ENCODE results near the gene NOL11. TPM values are rescaled to one million over a fixed set of nuclear protein-coding genes. Genes with fewer than 3 reads are reported as not detected.

Gene NOL11
- total and polyA plus RNA-seq, 11 donors: 18.1 to 34.0 (median 22.6) TPM

DNA sequence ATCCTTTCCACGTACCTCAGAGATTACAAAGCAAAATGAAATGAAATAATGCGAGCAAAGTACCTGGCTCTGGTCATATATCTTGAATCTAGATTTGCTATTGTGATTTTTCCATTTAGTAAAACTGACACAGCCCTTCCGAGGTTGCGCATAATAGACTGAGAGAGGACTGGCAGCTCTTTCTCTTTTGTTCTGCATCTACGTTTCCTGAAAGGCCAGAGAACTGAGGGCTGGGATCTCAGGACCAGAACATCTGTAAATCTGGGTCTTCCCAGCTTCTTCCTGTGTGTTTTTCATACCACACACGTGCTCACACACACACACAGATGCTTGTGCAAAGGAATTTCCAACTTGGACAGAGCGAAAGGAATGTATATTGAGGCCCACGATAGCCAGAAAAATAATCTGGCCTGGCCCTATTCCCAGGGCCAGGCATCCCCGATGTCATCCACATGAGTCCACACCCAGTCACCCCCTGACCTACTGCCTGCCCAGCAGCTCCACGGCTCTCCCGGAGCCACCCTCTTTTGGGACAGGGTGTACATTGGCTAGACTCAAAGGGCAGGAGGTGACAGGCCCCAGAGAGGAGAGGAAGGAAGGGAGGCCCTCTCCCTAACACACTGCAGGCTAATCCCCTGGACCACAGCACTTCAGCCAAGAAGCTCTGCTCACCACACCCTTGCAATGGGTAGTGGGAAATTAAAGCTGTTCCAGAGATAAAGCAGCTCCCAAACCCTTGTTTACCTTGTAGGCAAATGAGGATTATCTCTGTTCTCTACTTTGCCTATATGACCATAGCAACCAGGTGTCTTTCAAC lies 41.8 kb downstream of the NOL11 start:
- H3K4me3 ChIP-seq: no peak overlapping the region
- H3K4me1 ChIP-seq: peaks cover 0 to 10% (median 3%) of the 10 kb centered on the region in 12 donors
- H3K27ac ChIP-seq: peak overlapping the region in 9 of 12 donors; percentile 5 to 68 (median 46)
- H3K27me3 ChIP-seq: no peaks in the 10 kb centered on the region
- H3K36me3 ChIP-seq: no peaks in the 10 kb centered on the region
- TF ChIP-seq, protein P1, sequence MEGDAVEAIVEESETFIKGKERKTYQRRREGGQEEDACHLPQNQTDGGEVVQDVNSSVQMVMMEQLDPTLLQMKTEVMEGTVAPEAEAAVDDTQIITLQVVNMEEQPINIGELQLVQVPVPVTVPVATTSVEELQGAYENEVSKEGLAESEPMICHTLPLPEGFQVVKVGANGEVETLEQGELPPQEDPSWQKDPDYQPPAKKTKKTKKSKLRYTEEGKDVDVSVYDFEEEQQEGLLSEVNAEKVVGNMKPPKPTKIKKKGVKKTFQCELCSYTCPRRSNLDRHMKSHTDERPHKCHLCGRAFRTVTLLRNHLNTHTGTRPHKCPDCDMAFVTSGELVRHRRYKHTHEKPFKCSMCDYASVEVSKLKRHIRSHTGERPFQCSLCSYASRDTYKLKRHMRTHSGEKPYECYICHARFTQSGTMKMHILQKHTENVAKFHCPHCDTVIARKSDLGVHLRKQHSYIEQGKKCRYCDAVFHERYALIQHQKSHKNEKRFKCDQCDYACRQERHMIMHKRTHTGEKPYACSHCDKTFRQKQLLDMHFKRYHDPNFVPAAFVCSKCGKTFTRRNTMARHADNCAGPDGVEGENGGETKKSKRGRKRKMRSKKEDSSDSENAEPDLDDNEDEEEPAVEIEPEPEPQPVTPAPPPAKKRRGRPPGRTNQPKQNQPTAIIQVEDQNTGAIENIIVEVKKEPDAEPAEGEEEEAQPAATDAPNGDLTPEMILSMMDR (IDR thresholded peaks at IDR 0.05): no peak
- TF ChIP-seq POLR2A (IDR thresholded peaks at IDR 0.05): no peak
- no peaks in the 10 kb centered on the region for H3K9me3 ChIP-seq
- ATAC-seq (peak; percentile 94 to 97 (median 94)), DNase-seq (peak; percentile 27 to 78 (median 50))
- WGBS, 4 donors: 27 to 39% (median 32%) methylated on average over 11 of the region's 11 CpGs
- intact Hi-C loops (cut with DNase I): no loop called here

DNA sequence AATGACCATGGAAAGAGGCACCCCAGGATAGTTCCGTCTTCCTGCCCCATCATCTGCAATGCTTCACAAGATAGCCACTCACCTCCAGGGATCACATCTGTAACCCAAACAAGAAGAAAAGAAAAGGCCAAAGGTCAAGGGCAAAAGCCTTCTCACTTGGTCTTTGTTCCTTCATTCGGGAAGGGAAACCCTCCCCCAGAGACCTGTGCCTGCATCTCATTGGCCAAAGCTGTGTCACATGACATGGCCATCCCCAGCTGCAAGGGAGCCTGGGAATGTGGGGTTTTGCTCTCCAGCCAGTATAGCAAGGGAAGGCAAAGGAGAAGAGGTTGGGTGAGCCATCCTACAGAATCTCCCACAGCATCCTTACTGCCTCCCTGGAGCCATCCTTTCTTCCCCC lies 47.9 kb downstream of the NOL11 start:
- Histone ChIP-seq H3K9me3 (no peaks in the 10 kb centered on the region), H3K27ac (no peak overlapping the region), H3K4me1 (no peaks in the 10 kb centered on the region), H3K27me3 (no peaks in the 10 kb centered on the region), H3K4me3 (no peak overlapping the region), H3K36me3 (no peaks in the 10 kb centered on the region)
- WGBS, 4 donors: 81 to 97% (median 92%) methylated on average over 2 of the region's 2 CpGs
- ATAC-seq (no peak), DNase-seq (no peak)
- TF ChIP-seq POLR2A (IDR thresholded peaks at IDR 0.05): no peak
- TF ChIP-seq, protein P1 (IDR thresholded peaks at IDR 0.05): no peak
- intact Hi-C loops (cut with DNase I): no loop called here

GRCh38 chr17:67769231-67769630 lies 51.5 kb downstream of the NOL11 start:
- WGBS, 4 donors: 65 to 71% (median 67%) methylated on average over 5 of the region's 5 CpGs
- Histone ChIP-seq H3K27ac (no peak overlapping the region), H3K9me3 (no peaks in the 10 kb centered on the region), H3K4me3 (no peak overlapping the region), H3K27me3 (no peaks in the 10 kb centered on the region), H3K36me3 (no peaks in the 10 kb centered on the region), H3K4me1 (no peaks in the 10 kb centered on the region)
- TF ChIP-seq, protein P1 (IDR thresholded peaks at IDR 0.05): no peak
- no peak for TF ChIP-seq POLR2A (IDR thresholded peaks at IDR 0.05)
- intact Hi-C loops (cut with DNase I): no loop called here
- ATAC-seq: no peak
- no peak for DNase-seq

GRCh38 chr17:67770539-67770938 lies 52.8 kb downstream of the NOL11 start:
- TF ChIP-seq, protein P1 (IDR thresholded peaks at IDR 0.05): no peak
- no peak for TF ChIP-seq POLR2A (IDR thresholded peaks at IDR 0.05)
- Histone ChIP-seq H3K36me3 (no peaks in the 10 kb centered on the region), H3K27me3 (no peaks in the 10 kb centered on the region), H3K4me3 (no peak overlapping the region), H3K9me3 (no peaks in the 10 kb centered on the region), H3K27ac (no peak overlapping the region), H3K4me1 (no peaks in the 10 kb centered on the region)
- no peak for ATAC-seq
- no peak for DNase-seq
- intact Hi-C loops (cut with DNase I): no loop called here
- 86 to 94% (median 88%) methylated on average over 3 of the region's 3 CpGs for WGBS, 4 donors

All from heart left ventricle (tissue), 16 donors.